GM12801 (cell line): ENCODE data around the gene IFT172.

Experiments
- CTCF ChIP-seq: IDR thresholded peaks from one replicate; pipeline ENCODE4 v1.5.1; 2011; ENCODE audit warnings: control low read depth; ENCODE audit not compliant: insufficient read length; ENCODE audit errors: extremely low read depth

IFT172 gene

GRCh38 chr2:27448381-27448780 lies 41.2 kb downstream of the IFT172 start:
- TF ChIP-seq CTCF: no peak

DNA sequence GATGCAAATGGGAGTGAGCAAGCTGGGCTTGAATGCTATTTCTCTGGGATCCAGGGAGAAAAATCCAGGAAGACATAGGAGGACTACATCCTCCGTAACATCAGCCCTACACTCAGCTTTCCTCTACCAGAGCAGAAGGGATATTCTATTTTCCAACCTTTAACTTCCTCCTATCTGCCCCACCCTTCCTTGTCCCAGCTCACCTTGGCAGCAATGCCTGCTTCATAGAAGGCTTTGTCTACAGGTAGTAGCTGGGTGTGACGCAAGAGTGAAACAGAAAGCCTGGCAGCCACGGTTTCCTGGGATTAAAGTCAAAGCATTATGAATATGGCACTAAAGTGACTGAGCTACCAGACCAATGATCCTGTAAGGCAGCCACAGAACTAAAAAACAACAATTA lies 43.5 kb downstream of the IFT172 start:
- TF ChIP-seq CTCF: no peak

GRCh38 chr2:27445615-27446014 lies 43.9 kb downstream of the IFT172 start:
- TF ChIP-seq CTCF: no peak

DNA sequence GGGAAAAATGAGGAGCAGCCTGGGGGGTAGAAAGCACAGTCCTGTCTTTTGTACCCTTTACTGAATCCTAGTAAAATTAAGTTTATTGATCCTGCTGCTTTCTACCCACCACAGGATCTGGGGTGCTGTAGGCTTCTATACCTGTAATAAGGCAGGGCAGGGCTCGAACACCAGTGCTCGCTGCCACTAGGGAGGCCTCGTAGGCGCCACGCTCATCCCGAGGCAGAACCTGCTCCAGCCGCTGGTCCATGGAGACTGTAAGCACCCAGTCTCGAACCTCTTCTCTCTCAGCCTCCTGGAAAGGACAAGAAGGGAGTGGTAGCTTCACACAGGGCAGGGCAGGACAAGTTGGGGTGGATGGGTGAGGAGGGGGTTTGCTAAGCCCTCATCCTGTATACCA lies 44.4 kb downstream of the IFT172 start:
- no peak for TF ChIP-seq CTCF

DNA sequence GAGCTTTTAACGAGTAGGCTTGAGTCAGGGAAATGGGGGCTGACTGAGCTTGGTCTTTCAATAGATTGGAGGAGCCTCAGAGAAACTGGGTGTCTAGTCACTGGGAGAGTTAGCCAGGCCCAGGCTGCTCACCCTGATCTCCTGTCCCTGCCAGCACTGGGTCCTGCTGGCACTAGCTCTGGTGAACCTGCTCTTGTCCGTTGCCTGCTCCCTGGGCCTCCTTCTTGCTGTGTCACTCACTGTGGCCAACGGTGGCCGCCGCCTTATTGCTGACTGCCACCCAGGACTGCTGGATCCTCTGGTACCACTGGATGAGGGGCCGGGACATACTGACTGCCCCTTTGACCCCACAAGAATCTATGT lies 46.6 kb downstream of the IFT172 start:
- no peak for TF ChIP-seq CTCF

DNA sequence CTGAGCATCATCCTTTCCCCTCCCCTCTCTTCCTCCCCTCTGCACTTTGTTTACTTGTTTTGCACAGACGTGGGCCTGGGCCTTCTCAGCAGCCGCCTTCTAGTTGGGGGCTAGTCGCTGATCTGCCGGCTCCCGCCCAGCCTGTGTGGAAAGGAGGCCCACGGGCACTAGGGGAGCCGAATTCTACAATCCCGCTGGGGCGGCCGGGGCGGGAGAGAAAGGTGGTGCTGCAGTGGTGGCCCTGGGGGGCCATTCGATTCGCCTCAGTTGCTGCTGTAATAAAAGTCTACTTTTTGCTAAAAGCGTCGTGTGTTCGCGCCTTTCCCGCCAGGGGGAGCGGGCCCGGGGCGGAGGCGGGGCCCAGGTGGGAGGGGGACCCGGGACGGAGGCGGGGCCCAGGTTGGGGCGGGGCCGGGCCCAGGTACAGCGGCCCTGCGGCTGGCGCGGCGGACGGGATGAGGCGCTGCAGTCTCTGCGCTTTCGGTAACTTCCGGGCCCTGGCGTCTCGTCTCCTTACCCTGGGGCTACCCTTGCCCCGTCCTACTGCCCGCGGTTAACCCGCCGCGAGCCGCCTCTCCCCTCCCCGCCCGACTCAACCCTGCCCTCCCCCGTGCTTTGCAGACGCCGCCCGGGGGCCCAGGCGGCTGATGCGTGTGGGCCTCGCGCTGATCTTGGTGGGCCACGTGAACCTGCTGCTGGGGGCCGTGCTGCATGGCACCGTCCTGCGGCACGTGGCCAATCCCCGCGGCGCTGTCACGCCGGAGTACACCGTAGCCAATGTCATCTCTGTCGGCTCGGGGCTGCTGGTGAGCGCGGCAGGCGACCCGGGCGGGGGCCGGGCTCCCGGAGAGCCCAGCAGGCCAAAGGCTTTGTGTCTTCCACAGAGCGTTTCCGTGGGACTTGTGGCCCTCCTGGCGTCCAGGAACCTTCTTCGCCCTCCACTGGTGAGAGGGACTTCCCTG lies 47.3 kb downstream of the IFT172 start, which contains the start of gene KRTCAP3:
KRTCAP3 (plus strand) TSS at position 424 of the 962 bp plus-strand sequence; CDS start at position 456, 32 bp downstream.
- TF ChIP-seq CTCF: no peak

DNA sequence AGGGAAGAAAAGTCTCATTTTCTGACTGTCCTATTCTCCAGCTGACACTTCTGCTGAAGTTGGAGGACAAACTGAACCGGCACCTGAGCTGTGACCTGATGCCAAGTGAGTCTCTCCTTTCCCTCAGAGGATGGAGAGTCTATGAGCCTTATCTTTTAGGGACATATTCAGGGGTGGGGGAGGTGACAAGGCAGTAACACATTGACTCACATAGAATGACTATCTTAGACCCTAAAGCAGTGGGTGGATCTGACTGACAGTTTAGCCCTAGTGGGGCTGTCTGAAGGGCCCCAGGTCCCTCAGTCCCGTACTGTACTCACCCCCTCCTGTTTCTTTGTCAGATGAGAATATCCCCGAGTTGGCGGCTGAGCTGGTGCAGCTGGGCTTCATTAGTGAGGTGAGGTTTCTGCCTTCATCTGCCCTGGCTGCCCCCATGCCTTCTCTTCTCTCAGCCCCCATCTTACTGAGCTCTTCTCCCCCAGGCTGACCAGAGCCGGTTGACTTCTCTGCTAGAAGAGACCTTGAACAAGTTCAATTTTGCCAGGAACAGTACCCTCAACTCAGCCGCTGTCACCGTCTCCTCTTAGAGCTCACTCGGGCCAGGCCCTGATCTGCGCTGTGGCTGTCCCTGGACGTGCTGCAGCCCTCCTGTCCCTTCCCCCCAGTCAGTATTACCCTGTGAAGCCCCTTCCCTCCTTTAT lies 48.2 kb downstream of the IFT172 start:
- TF ChIP-seq CTCF: no peak
